HCT116 (cell line): ENCODE measurements around the gene TMPRSS11E. TPM values are rescaled to one million over a fixed set of nuclear protein-coding genes. Genes with fewer than 3 reads are reported as not detected.

Source experiments
- ATAC-seq: fragments of 200-7000 bp; cut with Tn5 transposase; 2 replicates; pipeline ENCODE4 v1.9.1; 2020; ENCODE audit warnings: mild to moderate bottlenecking, moderate library complexity
- BruUV-seq: library from RNA; stranded (reverse); fragments of 400-500 nt; replicated peaks from 2 replicates; lab custom pipeline; 2021; lab: Mats Ljungman, UMichigan
- CTCF ChIA-PET: fragments of 300-600 bp; sonication (Branson Sonifier 250); formaldehyde crosslinking; loops from one replicate; lab custom pipeline; 2021; ENCODE audit warnings: antibody characterized with exemption; lab: Charles Lee
- POLR2A ChIA-PET: fragments of 300-600, 350-600 bp; sonication (Branson Sonifier 250); formaldehyde crosslinking; loops from one replicate; lab custom pipeline; 2021; ENCODE audit warnings: antibody characterized with exemption; lab: Charles Lee
- RAD21 ChIA-PET, 2 experiments: fragments of 300-600 bp; sonication (Branson Sonifier 250); formaldehyde crosslinking; loops; one replicate each; lab custom pipeline; 2023; ENCODE audit warnings: low total read pairs in 2 of 2; ENCODE audit not compliant: uncharacterized antibody in 2 of 2, unreplicated experiment in 2 of 2, low non-redundant PET in 1 of 2; lab: Charles Lee
- DNase-seq: peaks from one replicate; pipeline ENCODE4 v3.0.0-alpha.2; 2010; ENCODE audit warnings: low read depth, low spot score
- H2AFZ ChIP-seq: fragments of 200-600 bp; shearing (Covaris generic), sonication (generic); 2 replicates; pipeline ENCODE4 v1.6.1; 2017; ENCODE audit warnings: low read depth, mixed run types, mixed read lengths, antibody characterized with exemption, low read length; ENCODE audit not compliant: poor library complexity, severe bottlenecking
- H3K27ac ChIP-seq: 2 replicates; pipeline ENCODE4 v1.5.1; 2012; ENCODE audit warnings: low read depth, low read length
- H3K27me3 ChIP-seq: fragments of 200-600 bp; sonication (generic); 2 replicates; pipeline ENCODE4 v1.6.1; 2016; ENCODE audit warnings: mixed run types, low read length, mixed read lengths; ENCODE audit not compliant: insufficient read depth
- H3K36me3 ChIP-seq, 2 experiments: fragments of 200-500 bp in 1 of 2; fragments of 200-600 bp in 1 of 2; sonication (Bioruptor generic) in 1 of 2; sonication (generic) in 1 of 2; 2 replicates each; pipeline versions ENCODE4 v1.5.1 to v1.6.1; 2014 to 2016; ENCODE audit warnings: low read length in 2 of 2, inconsistent platforms in 1 of 2, mixed read lengths in 1 of 2, mixed run types in 1 of 2; ENCODE audit not compliant: insufficient read depth in 2 of 2, control insufficient read depth in 1 of 2
- H3K4me1 ChIP-seq, 2 experiments: fragments of 200-600 bp in 1 of 2; sonication (generic) in 1 of 2; 2 replicates each; pipeline versions ENCODE4 v1.5.1 to v1.6.1; 2012 to 2017; ENCODE audit warnings: low read length in 2 of 2, inconsistent platforms in 1 of 2, mild to moderate bottlenecking in 1 of 2, mixed read lengths in 1 of 2, mixed run types in 1 of 2, moderate library complexity in 1 of 2; ENCODE audit not compliant: insufficient read depth in 2 of 2, control insufficient read depth in 1 of 2
- H3K4me2 ChIP-seq: fragments of 200-600 bp; sonication (generic); 2 replicates; pipeline ENCODE4 v1.6.1; 2017; ENCODE audit warnings: mixed run types, low read length, mixed read lengths
- H3K4me3 ChIP-seq, 2 experiments: fragments of 200-600 bp in 1 of 2; sonication (generic) in 1 of 2; replicated peaks in 1 of 2; 2 replicates each; pipeline ENCODE4 v1.5.1; 2011 to 2016; ENCODE audit warnings: low read length in 2 of 2, control low read depth in 1 of 2, low read depth in 1 of 2, mild to moderate bottlenecking in 1 of 2, mixed read lengths in 1 of 2, mixed run types in 1 of 2
- H3K79me2 ChIP-seq: fragments of 200-600 bp; sonication (generic); 2 replicates; pipeline ENCODE4 v1.6.1; 2017; ENCODE audit warnings: mild to moderate bottlenecking, mixed run types, low read length, moderate library complexity, mixed read lengths; ENCODE audit not compliant: insufficient read depth
- H3K9ac ChIP-seq: fragments of 200-600 bp; sonication (generic); 2 replicates; pipeline ENCODE4 v1.6.1; 2016; ENCODE audit warnings: low read length, mixed read lengths
- H3K9me2 ChIP-seq: fragments of 200-600 bp; sonication (generic), shearing (Covaris generic); 2 replicates; pipeline ENCODE4 v1.6.1; 2017; ENCODE audit warnings: mixed run types, mild to moderate bottlenecking, moderate library complexity; ENCODE audit not compliant: insufficient read depth
- H3K9me3 ChIP-seq, 2 experiments: fragments of 200-500 bp in 1 of 2; fragments of 200-600 bp in 1 of 2; sonication (Bioruptor generic) in 1 of 2; sonication (generic) in 1 of 2; 2 replicates each; pipeline ENCODE4 v1.6.1; 2014 to 2017; ENCODE audit warnings: low read length in 2 of 2, mixed read lengths in 2 of 2, inconsistent platforms in 1 of 2, low read depth in 1 of 2, mild to moderate bottlenecking in 1 of 2, mixed run types in 1 of 2, moderate library complexity in 1 of 2; ENCODE audit not compliant: control insufficient read depth in 1 of 2, insufficient read depth in 1 of 2
- H4K20me1 ChIP-seq: fragments of 200-600 bp; sonication (generic), shearing (Covaris generic); 2 replicates; pipeline ENCODE4 v1.6.1; 2017; ENCODE audit warnings: mixed run types, mild to moderate bottlenecking, moderate library complexity; ENCODE audit not compliant: insufficient read depth
- CBX3 ChIP-seq: IDR thresholded peaks from 2 replicates; pipeline ENCODE4 v1.6.1; 2012; ENCODE audit warnings: low read depth
- CEBPB ChIP-seq: IDR thresholded peaks from 2 replicates; pipeline ENCODE4 v1.6.1; 2012; ENCODE audit warnings: low read depth
- EZH2 ChIP-seq: fragments of 200-600 bp; sonication (generic); IDR thresholded peaks from 2 replicates; pipeline ENCODE4 v1.6.1; 2017; ENCODE audit warnings: antibody characterized with exemption, mixed run types
- EZH2phosphoT487 ChIP-seq: fragments of 200-600 bp; IDR thresholded peaks from 2 replicates; pipeline ENCODE4 v1.6.1; 2018; ENCODE audit warnings: antibody characterized with exemption, borderline replicate concordance
- FOSL1 ChIP-seq: IDR thresholded peaks from 2 replicates; pipeline ENCODE4 v1.6.1; 2012; ENCODE audit warnings: low read depth
- JUND ChIP-seq: IDR thresholded peaks from 2 replicates; pipeline ENCODE4 v1.6.1; 2012
- POLR2AphosphoS5 ChIP-seq: IDR thresholded peaks from 2 replicates; pipeline ENCODE4 v1.6.1; 2011; ENCODE audit warnings: mild to moderate bottlenecking, low read depth, low read length, moderate library complexity
- RAD21 ChIP-seq: IDR thresholded peaks from 2 replicates; pipeline ENCODE4 v1.6.1; 2012; ENCODE audit warnings: low read depth, mild to moderate bottlenecking
- SIN3A ChIP-seq: IDR thresholded peaks from 2 replicates; pipeline ENCODE4 v1.6.1; 2012; ENCODE audit warnings: low read depth
- SP1 ChIP-seq: IDR thresholded peaks from 2 replicates; pipeline ENCODE4 v1.6.1; 2012; ENCODE audit warnings: low read depth
- SRF ChIP-seq: IDR thresholded peaks from 2 replicates; pipeline ENCODE4 v1.6.1; 2012; ENCODE audit warnings: low read depth
- YY1 ChIP-seq: IDR thresholded peaks from 2 replicates; pipeline ENCODE4 v1.6.1; 2011; ENCODE audit warnings: low read length, low read depth, moderate library complexity, mild to moderate bottlenecking; ENCODE audit not compliant: insufficient replicate concordance; ENCODE audit errors: extremely low read depth
- ZFX ChIP-seq: fragments of 450-650 bp; IDR thresholded peaks from 2 replicates; pipeline ENCODE4 v1.6.1; 2017
- intact Hi-C: fragments of 100-400 bp; cut with micrococcal nuclease; formaldehyde crosslinking; loops from 2 replicates; pipeline ENCODE4 v1.10.0; 2022
- total RNA-seq: library from RNA; stranded (reverse); gene quantifications from one replicate; pipeline ENCODE4 v1.2.1, GENCODE V29; 2021; ENCODE audit not compliant: unreplicated experiment
- TF ChIP-seq, protein P1 (sequence below), 3 experiments: fragments of 200-600 bp in 1 of 3; sonication (generic) in 1 of 3; IDR thresholded peaks in 2 of 3; conservative IDR thresholded peaks in 1 of 3; 2 replicates each; pipeline ENCODE4 v1.5.1; 2012 to 2017; ENCODE audit warnings: low read depth in 2 of 3, low read length in 2 of 3, antibody characterized with exemption in 1 of 3, borderline replicate concordance in 1 of 3, control low read depth in 1 of 3, mild to moderate bottlenecking in 1 of 3, mixed read lengths in 1 of 3, mixed run types in 1 of 3, moderate library complexity in 1 of 3; ENCODE audit not compliant: insufficient read depth in 1 of 3
- TF ChIP-seq, protein P2 (sequence below): IDR thresholded peaks from 2 replicates; pipeline ENCODE4 v1.6.1; 2012
- TF ChIP-seq, protein P3 (sequence below): IDR thresholded peaks from 2 replicates; pipeline ENCODE4 v1.6.1; 2012; ENCODE audit warnings: low read depth
- TF ChIP-seq, protein P4 (sequence below): IDR thresholded peaks from 2 replicates; pipeline ENCODE4 v1.6.1; 2012

The TMPRSS11E gene
- total RNA-seq, 1 experiment from 2014 or later: not detected

DNA sequence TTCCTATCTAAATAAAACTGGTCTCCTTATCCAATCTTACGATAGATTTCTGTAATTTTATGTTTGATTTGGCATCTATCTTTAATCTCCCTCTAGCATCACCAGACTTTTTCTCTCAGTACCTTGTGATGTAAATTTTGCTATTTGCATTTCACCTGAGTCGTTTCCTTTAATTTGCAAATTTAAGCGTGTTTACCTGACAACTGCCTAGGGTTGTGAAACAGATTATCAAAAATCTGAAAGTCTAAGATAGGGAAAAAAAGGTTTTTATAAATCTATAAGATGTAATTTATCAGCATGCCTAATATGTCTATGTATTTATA is 39.4 kb upstream of the TMPRSS11E start (continued):
- TF ChIP-seq, protein P1, sequence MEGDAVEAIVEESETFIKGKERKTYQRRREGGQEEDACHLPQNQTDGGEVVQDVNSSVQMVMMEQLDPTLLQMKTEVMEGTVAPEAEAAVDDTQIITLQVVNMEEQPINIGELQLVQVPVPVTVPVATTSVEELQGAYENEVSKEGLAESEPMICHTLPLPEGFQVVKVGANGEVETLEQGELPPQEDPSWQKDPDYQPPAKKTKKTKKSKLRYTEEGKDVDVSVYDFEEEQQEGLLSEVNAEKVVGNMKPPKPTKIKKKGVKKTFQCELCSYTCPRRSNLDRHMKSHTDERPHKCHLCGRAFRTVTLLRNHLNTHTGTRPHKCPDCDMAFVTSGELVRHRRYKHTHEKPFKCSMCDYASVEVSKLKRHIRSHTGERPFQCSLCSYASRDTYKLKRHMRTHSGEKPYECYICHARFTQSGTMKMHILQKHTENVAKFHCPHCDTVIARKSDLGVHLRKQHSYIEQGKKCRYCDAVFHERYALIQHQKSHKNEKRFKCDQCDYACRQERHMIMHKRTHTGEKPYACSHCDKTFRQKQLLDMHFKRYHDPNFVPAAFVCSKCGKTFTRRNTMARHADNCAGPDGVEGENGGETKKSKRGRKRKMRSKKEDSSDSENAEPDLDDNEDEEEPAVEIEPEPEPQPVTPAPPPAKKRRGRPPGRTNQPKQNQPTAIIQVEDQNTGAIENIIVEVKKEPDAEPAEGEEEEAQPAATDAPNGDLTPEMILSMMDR (IDR thresholded peaks at IDR 0.05 in 2 of 3, conservative IDR thresholded peaks at IDR 0.05 in 1 of 3; ENCODE audit: borderline replicate concordance in 1 of 3, insufficient read depth in 1 of 3, low read depth in 2 of 3, low read length in 2 of 3): no peak
- TF ChIP-seq SP1 (no peak), EZH2phosphoT487 (no peak), ZFX (no peak), FOSL1 (no peak), SRF (no peak), JUND (no peak), EZH2 (no peak), CBX3 (no peak), SIN3A (no peak)
- TF ChIP-seq, protein P2, sequence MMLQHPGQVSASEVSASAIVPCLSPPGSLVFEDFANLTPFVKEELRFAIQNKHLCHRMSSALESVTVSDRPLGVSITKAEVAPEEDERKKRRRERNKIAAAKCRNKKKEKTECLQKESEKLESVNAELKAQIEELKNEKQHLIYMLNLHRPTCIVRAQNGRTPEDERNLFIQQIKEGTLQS: no peak

DNA sequence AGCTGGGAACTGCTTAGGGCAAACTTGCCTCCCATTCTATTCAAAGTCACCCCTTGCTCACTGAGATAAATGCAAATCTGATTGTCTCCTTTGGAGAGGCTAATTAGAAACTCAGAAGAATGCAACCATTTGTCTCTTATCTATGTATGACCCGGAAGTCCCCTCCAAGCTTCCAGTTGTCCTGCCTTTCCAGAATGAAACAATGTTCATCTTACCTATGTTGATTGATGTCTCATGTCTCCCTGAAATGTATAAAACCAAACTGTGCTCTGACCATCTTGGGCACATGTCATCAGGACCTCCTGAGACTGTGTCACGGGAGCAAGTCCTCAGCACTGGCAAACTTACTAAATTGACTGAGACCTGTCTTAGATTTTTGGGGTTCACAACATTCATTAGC is 37.1 kb upstream of the TMPRSS11E start:
- ATAC-seq: no peak

More for the DNA sequence above, 37.1 kb upstream of the TMPRSS11E start:
- H3K27me3 ChIP-seq: no peaks in the 10 kb centered on the region
- H3K79me2 ChIP-seq: no peaks in the 10 kb centered on the region
- DNase-seq: no peak
- no peaks in the 10 kb centered on the region for H3K36me3 ChIP-seq
- H3K9me3 ChIP-seq: no peaks in the 10 kb centered on the region
- CTCF ChIA-PET: no interaction called here
- H3K9ac ChIP-seq: no peak overlapping the region
- intact Hi-C loops: no loop called here
- peaks cover 15 to 18% of the 10 kb centered on the region in 2 experiments for H3K4me1 ChIP-seq
- no TSS peak for BruUV-seq
- no peak overlapping the region for H3K4me3 ChIP-seq
- TF ChIP-seq, protein P3, sequence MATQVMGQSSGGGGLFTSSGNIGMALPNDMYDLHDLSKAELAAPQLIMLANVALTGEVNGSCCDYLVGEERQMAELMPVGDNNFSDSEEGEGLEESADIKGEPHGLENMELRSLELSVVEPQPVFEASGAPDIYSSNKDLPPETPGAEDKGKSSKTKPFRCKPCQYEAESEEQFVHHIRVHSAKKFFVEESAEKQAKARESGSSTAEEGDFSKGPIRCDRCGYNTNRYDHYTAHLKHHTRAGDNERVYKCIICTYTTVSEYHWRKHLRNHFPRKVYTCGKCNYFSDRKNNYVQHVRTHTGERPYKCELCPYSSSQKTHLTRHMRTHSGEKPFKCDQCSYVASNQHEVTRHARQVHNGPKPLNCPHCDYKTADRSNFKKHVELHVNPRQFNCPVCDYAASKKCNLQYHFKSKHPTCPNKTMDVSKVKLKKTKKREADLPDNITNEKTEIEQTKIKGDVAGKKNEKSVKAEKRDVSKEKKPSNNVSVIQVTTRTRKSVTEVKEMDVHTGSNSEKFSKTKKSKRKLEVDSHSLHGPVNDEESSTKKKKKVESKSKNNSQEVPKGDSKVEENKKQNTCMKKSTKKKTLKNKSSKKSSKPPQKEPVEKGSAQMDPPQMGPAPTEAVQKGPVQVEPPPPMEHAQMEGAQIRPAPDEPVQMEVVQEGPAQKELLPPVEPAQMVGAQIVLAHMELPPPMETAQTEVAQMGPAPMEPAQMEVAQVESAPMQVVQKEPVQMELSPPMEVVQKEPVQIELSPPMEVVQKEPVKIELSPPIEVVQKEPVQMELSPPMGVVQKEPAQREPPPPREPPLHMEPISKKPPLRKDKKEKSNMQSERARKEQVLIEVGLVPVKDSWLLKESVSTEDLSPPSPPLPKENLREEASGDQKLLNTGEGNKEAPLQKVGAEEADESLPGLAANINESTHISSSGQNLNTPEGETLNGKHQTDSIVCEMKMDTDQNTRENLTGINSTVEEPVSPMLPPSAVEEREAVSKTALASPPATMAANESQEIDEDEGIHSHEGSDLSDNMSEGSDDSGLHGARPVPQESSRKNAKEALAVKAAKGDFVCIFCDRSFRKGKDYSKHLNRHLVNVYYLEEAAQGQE: no peak
- TF ChIP-seq SRF: no peak
- TF ChIP-seq SP1: no peak
- TF ChIP-seq ZFX: no peak
- no peak for TF ChIP-seq POLR2AphosphoS5
- TF ChIP-seq SIN3A: no peak
- no peak for TF ChIP-seq RAD21
- TF ChIP-seq CEBPB: no peak
- TF ChIP-seq YY1: no peak
- no peak for TF ChIP-seq EZH2phosphoT487
- TF ChIP-seq, protein P4, sequence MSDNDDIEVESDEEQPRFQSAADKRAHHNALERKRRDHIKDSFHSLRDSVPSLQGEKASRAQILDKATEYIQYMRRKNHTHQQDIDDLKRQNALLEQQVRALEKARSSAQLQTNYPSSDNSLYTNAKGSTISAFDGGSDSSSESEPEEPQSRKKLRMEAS: no peak
- TF ChIP-seq, protein P1 (IDR thresholded peaks at IDR 0.05 in 2 of 3, conservative IDR thresholded peaks at IDR 0.05 in 1 of 3; ENCODE audit: borderline replicate concordance in 1 of 3, insufficient read depth in 1 of 3, low read depth in 2 of 3, low read length in 2 of 3): no peak
- TF ChIP-seq CBX3: no peak
- no peak for TF ChIP-seq EZH2
- no peaks in the 10 kb centered on the region for H3K9me2 ChIP-seq
- H2AFZ ChIP-seq: no peak overlapping the region
- H3K4me2 ChIP-seq: no peak overlapping the region
- POLR2A ChIA-PET: no interaction called here
- H3K27ac ChIP-seq: no peak overlapping the region
- RAD21 ChIA-PET: no interaction called here
- H4K20me1 ChIP-seq: no peaks in the 10 kb centered on the region
